Measurements from ENCODE around the gene TAF7.

- TF ChIP-seq CTCF (IDR thresholded peaks at IDR 0.05; ENCODE audit: low read depth, low read length): peak; percentile 6
- TF ChIP-seq POLR2A (IDR thresholded peaks at IDR 0.05; ENCODE audit: extremely low read depth, insufficient read length): no peak
- TF ChIP-seq, protein P1, sequence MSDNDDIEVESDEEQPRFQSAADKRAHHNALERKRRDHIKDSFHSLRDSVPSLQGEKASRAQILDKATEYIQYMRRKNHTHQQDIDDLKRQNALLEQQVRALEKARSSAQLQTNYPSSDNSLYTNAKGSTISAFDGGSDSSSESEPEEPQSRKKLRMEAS (IDR thresholded peaks at IDR 0.05; ENCODE audit: low read depth, low read length): no peak
- no peak for TF ChIP-seq MYC (IDR thresholded peaks at IDR 0.05; ENCODE audit: low read depth, low read length)
These were observed 18.1 kb upstream of the TAF7 start, which contains the start of gene PCDHGA2 for GRCh38 chr5:141338538-141339306.

All from NB4 (cell line).